AG09319 (cell line): ENCODE measurements around the gene TOMM5.

ENCODE experiments used
- DNase-seq: peaks from one replicate; pipeline ENCODE4 v3.0.0-alpha.2; 2010; ENCODE audit warnings: low read depth; ENCODE audit errors: extremely low read depth
- TF ChIP-seq, protein P1 (sequence below): IDR thresholded peaks from 2 replicates; pipeline ENCODE4 v1.5.1; 2011; ENCODE audit warnings: low read depth, mild to moderate bottlenecking, inconsistent platforms, low read length, moderate library complexity

The TOMM5 gene

GRCh38 chr9:37562826-37563225 is 29.6 kb downstream of the TOMM5 start:
- TF ChIP-seq, protein P1, sequence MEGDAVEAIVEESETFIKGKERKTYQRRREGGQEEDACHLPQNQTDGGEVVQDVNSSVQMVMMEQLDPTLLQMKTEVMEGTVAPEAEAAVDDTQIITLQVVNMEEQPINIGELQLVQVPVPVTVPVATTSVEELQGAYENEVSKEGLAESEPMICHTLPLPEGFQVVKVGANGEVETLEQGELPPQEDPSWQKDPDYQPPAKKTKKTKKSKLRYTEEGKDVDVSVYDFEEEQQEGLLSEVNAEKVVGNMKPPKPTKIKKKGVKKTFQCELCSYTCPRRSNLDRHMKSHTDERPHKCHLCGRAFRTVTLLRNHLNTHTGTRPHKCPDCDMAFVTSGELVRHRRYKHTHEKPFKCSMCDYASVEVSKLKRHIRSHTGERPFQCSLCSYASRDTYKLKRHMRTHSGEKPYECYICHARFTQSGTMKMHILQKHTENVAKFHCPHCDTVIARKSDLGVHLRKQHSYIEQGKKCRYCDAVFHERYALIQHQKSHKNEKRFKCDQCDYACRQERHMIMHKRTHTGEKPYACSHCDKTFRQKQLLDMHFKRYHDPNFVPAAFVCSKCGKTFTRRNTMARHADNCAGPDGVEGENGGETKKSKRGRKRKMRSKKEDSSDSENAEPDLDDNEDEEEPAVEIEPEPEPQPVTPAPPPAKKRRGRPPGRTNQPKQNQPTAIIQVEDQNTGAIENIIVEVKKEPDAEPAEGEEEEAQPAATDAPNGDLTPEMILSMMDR: no peak
- DNase-seq: no peak

- TF ChIP-seq, protein P1: no peak
- no peak for DNase-seq
These were observed 30.7 kb downstream of the TOMM5 start for GRCh38 chr9:37561682-37562081.

GRCh38 chr9:37559855-37560592 is 32.4 kb downstream of the TOMM5 start:
- TF ChIP-seq, protein P1: no peak

DNA sequence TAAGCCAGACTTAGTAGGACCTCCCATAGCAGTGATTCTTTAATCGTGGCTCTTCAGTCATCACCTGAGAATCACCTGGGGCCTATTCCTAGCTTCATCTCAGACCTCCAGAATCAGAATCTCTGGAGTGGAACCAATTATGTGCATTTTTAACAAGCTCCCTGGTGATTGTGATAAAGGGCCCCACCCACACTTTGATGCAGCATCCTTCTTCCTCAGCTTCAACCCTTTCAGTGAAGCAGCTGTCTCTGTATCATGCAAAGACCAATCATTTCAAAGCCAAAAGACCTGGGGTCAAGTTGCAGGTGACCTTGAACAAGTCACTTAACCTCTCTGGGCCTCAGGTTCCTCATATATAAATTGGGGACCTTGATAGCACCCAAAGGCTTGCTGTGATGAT is 33.3 kb downstream of the TOMM5 start:
- TF ChIP-seq, protein P1: no peak
- no peak for DNase-seq

More at GRCh38 chr9:37559855-37560592, 32.4 kb downstream of the TOMM5 start:
- DNase-seq: no peak

DNA sequence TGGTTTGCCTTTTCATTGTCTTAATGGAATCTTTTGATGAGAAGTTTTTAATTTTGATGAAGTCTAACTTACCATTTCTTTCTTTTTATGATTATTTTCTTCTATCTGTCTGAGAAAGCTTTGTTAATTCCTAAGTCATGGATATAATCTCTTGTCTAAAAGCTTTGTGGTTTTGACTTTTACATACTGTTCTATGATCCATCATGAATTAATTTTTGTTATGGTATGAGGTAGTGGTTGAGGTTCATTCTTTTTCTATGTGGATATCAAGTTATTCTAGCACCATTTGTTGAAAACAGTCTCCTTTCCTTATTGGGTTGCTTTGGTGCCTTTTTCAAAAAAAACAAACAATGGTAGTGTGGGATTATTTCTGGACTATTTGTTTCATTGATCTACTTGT is 36.6 kb downstream of the TOMM5 start:
- TF ChIP-seq, protein P1: no peak
- DNase-seq: no peak

DNA sequence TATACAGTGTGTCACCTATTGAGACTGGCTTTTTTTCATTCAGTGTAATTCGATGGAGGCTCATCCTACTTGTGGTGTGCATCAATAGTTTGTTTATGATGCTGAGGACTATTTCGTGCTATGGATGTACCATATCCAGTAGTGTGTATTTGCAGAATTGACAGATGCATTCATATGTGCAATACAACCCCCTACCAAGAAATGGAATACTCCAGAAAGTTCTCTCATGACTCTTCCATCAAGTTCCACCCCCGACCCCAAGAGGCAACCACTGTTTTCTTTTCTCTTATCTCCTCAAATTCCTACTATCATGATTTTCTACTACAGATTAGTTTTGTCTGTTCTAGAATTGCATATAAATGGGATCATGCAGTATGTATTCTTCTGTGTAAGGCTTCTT is 38.1 kb downstream of the TOMM5 start:
- TF ChIP-seq, protein P1: no peak

DNA sequence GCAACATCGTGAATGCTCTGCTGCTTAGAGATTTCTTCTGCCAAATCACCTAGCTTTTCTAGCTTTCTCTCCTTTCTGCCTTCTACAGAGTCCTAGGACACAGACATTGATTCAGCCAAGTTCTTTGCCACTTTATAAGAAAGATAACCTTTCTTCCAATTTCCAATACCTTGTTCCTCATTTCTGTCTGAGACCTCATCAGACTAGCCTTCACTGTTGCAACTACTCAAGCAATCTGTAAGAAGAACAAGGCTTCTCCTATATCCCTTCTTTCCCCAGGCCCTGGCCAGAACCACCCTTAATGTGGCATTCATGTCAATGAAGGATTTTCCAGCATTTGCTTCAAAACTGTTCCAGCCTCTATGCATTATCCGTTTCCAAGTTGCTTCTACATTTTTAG is 40.5 kb downstream of the TOMM5 start:
- TF ChIP-seq, protein P1: no peak
- DNase-seq: no peak

More for the DNA sequence above, 38.1 kb downstream of the TOMM5 start:
- DNase-seq: no peak
